Endothelial cell of umbilical vein (primary cell): Measurements from ENCODE around the gene IFI27L2. TPM values are rescaled to one million over a fixed set of nuclear protein-coding genes. Genes with fewer than 3 reads are reported as not detected.

Experiments used
- BruUV-seq: library from RNA; stranded (reverse); fragments of 400-500 nt; replicated peaks from 2 replicates; lab custom pipeline; 2021; lab: Mats Ljungman, UMichigan
- CTCF ChIA-PET: fragments of 300-600, 350-600 bp; sonication (Branson Sonifier 250); formaldehyde crosslinking; loops from one replicate; lab custom pipeline; 2021; ENCODE audit warnings: antibody characterized with exemption, inconsistent platforms; lab: Charles Lee
- POLR2A ChIA-PET: fragments of 300-600, 350-600 bp; sonication (Branson Sonifier 250); formaldehyde crosslinking; loops from one replicate; lab custom pipeline; 2021; ENCODE audit warnings: antibody characterized with exemption, inconsistent platforms; lab: Charles Lee
- DNase-seq: peaks from one replicate; pipeline ENCODE4 v3.0.0-alpha.2; 2011; ENCODE audit warnings: low read depth, low spot score
- FAIRE-seq: peaks from 2 replicates; lab custom pipeline; 2011; peaks lifted over from hg19 to GRCh38; lab: Jason Lieb, UNC
- H2AFZ ChIP-seq: 2 replicates; pipeline ENCODE4 v1.6.0; 2012; ENCODE audit warnings: low read depth, low read length, control low read depth, inconsistent platforms
- H3K27ac ChIP-seq: 2 replicates; pipeline ENCODE4 v1.5.1; 2011; ENCODE audit warnings: low read depth, mild to moderate bottlenecking, control low read depth, low read length, moderate library complexity; ENCODE audit not compliant: insufficient read depth
- H3K27me3 ChIP-seq, 2 experiments: 2 replicates each; pipeline versions ENCODE4 v1.6.0 to v1.6.1; 2011; ENCODE audit warnings: low read length in 2 of 2, mixed read lengths in 1 of 2; ENCODE audit not compliant: control insufficient read depth in 2 of 2, insufficient read depth in 2 of 2
- H3K36me3 ChIP-seq, 2 experiments: 2 replicates in 1 of 2; 3 replicates in 1 of 2; pipeline ENCODE4 v1.5.1; 2011; ENCODE audit warnings: low read length in 2 of 2, mild to moderate bottlenecking in 1 of 2, moderate library complexity in 1 of 2; ENCODE audit not compliant: control insufficient read depth in 2 of 2, insufficient read depth in 2 of 2; ENCODE audit errors: extremely low read depth in 1 of 2
- H3K4me1 ChIP-seq: 3 replicates; pipeline ENCODE4 v1.5.1; 2011; ENCODE audit warnings: mild to moderate bottlenecking, low read length; ENCODE audit not compliant: control insufficient read depth, insufficient read depth; ENCODE audit errors: extremely low read depth
- H3K4me2 ChIP-seq: 2 replicates; pipeline ENCODE4 v1.6.1; 2011; ENCODE audit warnings: low read length, control low read depth, mixed read lengths; ENCODE audit not compliant: insufficient read depth
- H3K4me3 ChIP-seq, 3 experiments: fragments of 200-600 bp in 1 of 3; sonication (generic), shearing (Covaris generic) in 1 of 3; replicated peaks in 1 of 3; 2 replicates each; pipeline ENCODE4 v1.5.1; 2011 to 2016; ENCODE audit warnings: control low read depth in 3 of 3, low read length in 3 of 3, mild to moderate bottlenecking in 2 of 3, inconsistent platforms in 1 of 3, low read depth in 1 of 3, moderate library complexity in 1 of 3; ENCODE audit not compliant: insufficient read depth in 1 of 3
- H3K79me2 ChIP-seq: 2 replicates; pipeline ENCODE4 v1.6.0; 2012; ENCODE audit warnings: low read length, inconsistent platforms; ENCODE audit not compliant: control insufficient read depth, insufficient read depth
- H3K9ac ChIP-seq: replicated peaks from 2 replicates; pipeline ENCODE3; 2011; ENCODE audit warnings: low read length, control low read depth; ENCODE audit not compliant: insufficient read depth; ENCODE audit errors: extremely low read depth
- H3K9me1 ChIP-seq: replicated peaks from 3 replicates; pipeline ENCODE4 v1.6.0; 2011; ENCODE audit warnings: mild to moderate bottlenecking, low read length; ENCODE audit not compliant: control insufficient read depth, insufficient read depth; ENCODE audit errors: extremely low read depth
- H3K9me3 ChIP-seq: replicated peaks from 2 replicates; pipeline ENCODE4 v1.5.1; 2012; ENCODE audit warnings: low read length, inconsistent platforms; ENCODE audit not compliant: control insufficient read depth, insufficient read depth
- H4K20me1 ChIP-seq: replicated peaks from 2 replicates; pipeline ENCODE3; 2011; ENCODE audit warnings: mild to moderate bottlenecking, low read length; ENCODE audit not compliant: control insufficient read depth, insufficient read depth; ENCODE audit errors: extremely low read depth
- CTCF ChIP-seq, 2 donors: IDR thresholded peaks; 1 replicate in 1 of 2; 2 replicates in 1 of 2; pipeline ENCODE4 v1.5.1; 2011; ENCODE audit warnings: low read length in 2 of 2, mild to moderate bottlenecking in 2 of 2, moderate library complexity in 2 of 2, control low read depth in 1 of 2, inconsistent platforms in 1 of 2, low read depth in 1 of 2; ENCODE audit not compliant: insufficient read depth in 1 of 2; ENCODE audit errors: extremely low read depth in 1 of 2
- EZH2 ChIP-seq: IDR thresholded peaks from 2 replicates; pipeline ENCODE4 v1.6.1; 2012; ENCODE audit warnings: borderline replicate concordance, low read depth, mild to moderate bottlenecking, moderate library complexity, low read length, inconsistent platforms; ENCODE audit not compliant: severe bottlenecking
- FOS ChIP-seq: IDR thresholded peaks from 2 replicates; pipeline ENCODE4 v1.6.1; 2011; ENCODE audit warnings: mild to moderate bottlenecking, low read length, moderate library complexity, borderline replicate concordance; ENCODE audit not compliant: insufficient read depth
- GATA2 ChIP-seq: IDR thresholded peaks from 2 replicates; pipeline ENCODE4 v1.7.0; 2011; ENCODE audit warnings: low read depth, mild to moderate bottlenecking, moderate library complexity, mixed read lengths, low read length; ENCODE audit not compliant: insufficient read length, insufficient read depth
- JUN ChIP-seq: IDR thresholded peaks from 2 replicates; pipeline ENCODE4 v1.6.1; 2011; ENCODE audit warnings: borderline replicate concordance, low read depth; ENCODE audit not compliant: insufficient read length, insufficient read depth
- MAX ChIP-seq: IDR thresholded peaks from 2 replicates; pipeline ENCODE4 v1.6.1; 2011; ENCODE audit not compliant: insufficient read depth, insufficient read length
- MYC ChIP-seq: IDR thresholded peaks from one replicate; pipeline ENCODE4 v1.6.1; 2011; ENCODE audit warnings: mild to moderate bottlenecking, low read depth, low read length
- POLR2A ChIP-seq: IDR thresholded peaks from 2 replicates; pipeline ENCODE4 v1.6.1; 2012; ENCODE audit warnings: low read depth, mild to moderate bottlenecking, control low read depth, low read length
- POLR2AphosphoS5 ChIP-seq: IDR thresholded peaks from 2 replicates; pipeline ENCODE4 v1.6.1; 2012; ENCODE audit warnings: low read depth, mild to moderate bottlenecking, control low read depth, low read length, moderate library complexity; ENCODE audit not compliant: insufficient read depth
- dilution Hi-C: fragments of 300-500 bp; cut with MboI; formaldehyde crosslinking; loops from one replicate; pipeline ENCODE4 v1.15.0; 2019; ENCODE audit warnings: low sequenced_read_pairs; ENCODE audit not compliant: extremely low pct_ligation_motif_present
- intact Hi-C: fragments of 100-400 bp; cut with micrococcal nuclease; formaldehyde crosslinking; loops from one replicate; pipeline ENCODE4 v1.10.0; 2022
- polyA plus RNA-seq, 4 experiments: library from polyadenylated mRNA; depleted of rRNA in 3 of 4; stranded (reverse) in 3 of 4; unstranded in 1 of 4; fragments of >200 nt; gene quantifications; 2 replicates each; pipeline versions ENCODE4 v1.2.1 to v1.2.3, GENCODE V29; 2011 to 2012; ENCODE audit warnings: missing spikeins in 1 of 4
- total RNA-seq: library from RNA; stranded (reverse); gene quantifications from 2 replicates; pipeline ENCODE4 v1.2.3, GENCODE V29; 2021

Gene IFI27L2
- total and polyA plus RNA-seq, 2 donors (not counting 3 experiments of a cell fraction or from before 2014, with no cell fraction given) = 28.7 to 82.9 TPM

GRCh38 chr14:94145902-94146527 is 16.6 kb upstream of the IFI27L2 start:
- intact Hi-C loops (no loop called here), dilution Hi-C loops (no loop called here)
- Histone ChIP-seq H3K4me1 (no peaks in the 10 kb centered on the region), H3K9ac (no peak overlapping the region), H3K4me3 (no peak overlapping the region), H4K20me1 (no peaks in the 10 kb centered on the region), H3K27me3 (no peaks in the 10 kb centered on the region), H3K4me2 (no peak overlapping the region), H3K36me3 (no peaks in the 10 kb centered on the region), H2AFZ (no peak overlapping the region), H3K9me3 (no peaks in the 10 kb centered on the region), H3K9me1 (no peaks in the 10 kb centered on the region), H3K27ac (no peak overlapping the region), H3K79me2 (no peaks in the 10 kb centered on the region)
- POLR2A ChIA-PET = no interaction called here
- no peak for FAIRE-seq
- CTCF ChIA-PET = interaction anchor here (0.8 to 1.3 kb wide), 3 partner anchors 10 to 111 kb away, joined by 4 to 5 read pairs (median 4); no protein-coding TSS in a partner anchor
- TF ChIP-seq POLR2AphosphoS5 (no peak), EZH2 (no peak), FOS (no peak), CTCF (IDR thresholded peaks at IDR 0.05; ENCODE audit: extremely low read depth in 1 of 2, insufficient read depth in 1 of 2, low read depth in 1 of 2, low read length in 2 of 2) (no peak), POLR2A (no peak)
- BruUV-seq = no TSS peak
- DNase-seq = no peak

GRCh38 chr14:94144765-94145164 is 15.4 kb upstream of the IFI27L2 start:
- FAIRE-seq (no peak), DNase-seq (no peak)
- ChIA-PET CTCF (no interaction called here), POLR2A (no interaction called here)
- dilution Hi-C loops = no loop called here
- Histone ChIP-seq H2AFZ (no peak overlapping the region), H3K9ac (no peak overlapping the region), H4K20me1 (no peaks in the 10 kb centered on the region), H3K27me3 (no peaks in the 10 kb centered on the region), H3K36me3 (no peaks in the 10 kb centered on the region), H3K9me3 (no peaks in the 10 kb centered on the region), H3K27ac (no peak overlapping the region), H3K4me3 (no peak overlapping the region), H3K4me1 (no peaks in the 10 kb centered on the region), H3K9me1 (no peaks in the 10 kb centered on the region), H3K79me2 (no peaks in the 10 kb centered on the region), H3K4me2 (no peak overlapping the region)
- intact Hi-C loops = no loop called here
- BruUV-seq = no TSS peak
- TF ChIP-seq EZH2 = no peak
- no peak for TF ChIP-seq GATA2
- no peak for TF ChIP-seq MYC
- TF ChIP-seq POLR2AphosphoS5 = no peak
- no peak for TF ChIP-seq FOS
- no peak for TF ChIP-seq CTCF (IDR thresholded peaks at IDR 0.05; ENCODE audit: extremely low read depth in 1 of 2, insufficient read depth in 1 of 2, low read depth in 1 of 2, low read length in 2 of 2)
- TF ChIP-seq POLR2A = no peak
- no peak for TF ChIP-seq JUN
- TF ChIP-seq MAX = no peak
